Measurements from ENCODE around the gene ADO. TPM values are rescaled to one million over a fixed set of nuclear protein-coding genes. Genes with fewer than 3 reads are reported as not detected.

Gene ADO
- total RNA-seq, 2 donors from 2014 or later: 27.1 to 30.1 TPM

DNA sequence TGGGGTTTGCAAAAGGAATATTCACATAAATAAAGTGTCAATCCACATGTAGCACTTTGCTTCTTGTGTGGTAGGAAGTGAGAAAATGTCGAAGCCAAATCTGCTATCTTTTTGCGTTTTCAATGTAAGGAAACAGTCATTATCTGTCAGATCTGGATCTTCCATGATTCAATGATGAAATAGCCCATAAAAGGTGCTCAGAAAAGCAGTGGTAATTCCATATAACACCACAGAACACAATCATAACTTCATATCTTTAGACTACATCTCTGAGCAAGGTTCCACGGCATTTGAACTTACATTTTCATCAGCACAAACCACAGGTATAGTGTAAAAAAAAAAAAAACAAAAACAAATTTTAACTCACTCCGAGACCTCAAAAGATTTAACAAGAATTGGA lies 51.5 kb downstream of the ADO start:
- Mint-ChIP-seq H3K4me3 (no peak overlapping the region), H3K9me3 (no peaks in the 10 kb centered on the region), H3K36me3 (ENCODE audit: low read depth) (no peaks in the 10 kb centered on the region), H3K4me1 (no peaks in the 10 kb centered on the region), H3K27me3 (ENCODE audit: insufficient read depth) (no peaks in the 10 kb centered on the region), H3K27ac (no peak overlapping the region)
- no peaks in the 10 kb centered on the region for H3K4me1 ChIP-seq (ENCODE audit: control insufficient read depth, insufficient read depth, low read length)
- no peak for TF ChIP-seq CTCF (conservative IDR thresholded peaks at IDR 0.05)
- H3K4me3 ChIP-seq (ENCODE audit: low read length): no peak overlapping the region
- H3K36me3 ChIP-seq (ENCODE audit: control insufficient read depth, insufficient read depth, low read length): no peaks in the 10 kb centered on the region
- no peaks in the 10 kb centered on the region for H3K9me3 ChIP-seq (ENCODE audit: control insufficient read depth, low read length)
- H3K27me3 ChIP-seq (ENCODE audit: control insufficient read depth, insufficient read depth, low read length, poor library complexity, severe bottlenecking): no peaks in the 10 kb centered on the region
- WGBS, 2 experiments (ENCODE audit: insufficient coverage in 1 of 2, insufficient read length in 1 of 2): 87 to 100% methylated on average over 2 to 4 of the region's 4 CpGs
- no peak overlapping the region for H3K27ac ChIP-seq (ENCODE audit: low read depth, low read length)
- no peak overlapping the region for H3K9ac ChIP-seq (ENCODE audit: extremely low read depth, low read length, poor library complexity, severe bottlenecking)
- no peak for DNase-seq

Other genes starting within 250 kb of the ADO start
- gene EGR2, start 11.6 kb downstream of the ADO start, total RNA-seq: under 1 TPM; 0.24 to 0.35 TPM